ENCODE data around the gene PRDM16. TPM values are rescaled to one million over a fixed set of nuclear protein-coding genes. Genes with fewer than 3 reads are reported as not detected.

Gene PRDM16
- total RNA-seq, 1 experiment from 2014 or later = 5.3 TPM

DNA sequence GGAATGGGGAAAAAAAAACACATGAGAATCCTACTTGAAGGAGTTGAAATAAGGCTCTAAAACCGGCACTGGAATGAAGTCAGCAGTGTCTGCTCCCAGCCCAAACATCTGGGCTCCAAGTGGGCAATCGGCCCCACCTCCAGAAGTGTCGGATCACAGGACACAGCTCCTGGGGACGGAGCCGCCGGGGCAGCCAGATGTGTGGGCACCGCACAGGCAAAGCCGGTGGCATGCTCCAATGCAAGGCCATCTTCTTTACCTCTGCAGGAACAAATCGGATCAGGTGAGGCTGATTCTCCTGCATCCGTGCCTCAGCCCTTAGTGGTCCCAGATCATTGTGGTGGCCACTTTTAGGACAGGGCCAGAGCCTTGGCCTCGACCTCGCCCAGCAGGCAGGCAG lies 156.7 kb downstream of the PRDM16 start:
- intact Hi-C loops (cut with micrococcal nuclease; ENCODE audit: unreplicated experiment) = no loop called here
- Mint-ChIP-seq H3K9me3 (ENCODE audit: unreplicated experiment) (no peaks in the 10 kb centered on the region), H3K27ac (ENCODE audit: unreplicated experiment) (no peak overlapping the region), H3K4me1 (ENCODE audit: low read depth, unreplicated experiment) (no peaks in the 10 kb centered on the region), H3K4me3 (ENCODE audit: unreplicated experiment) (no peak overlapping the region), H3K36me3 (ENCODE audit: insufficient read depth, unreplicated experiment) (no peaks in the 10 kb centered on the region), H3K27me3 (ENCODE audit: insufficient read depth, unreplicated experiment) (no peaks in the 10 kb centered on the region)
- no peaks in the 10 kb centered on the region for H3K36me3 ChIP-seq (ENCODE audit: control insufficient read depth, insufficient read depth, low read length)
- POLR2A ChIA-PET = no interaction called here
- TF ChIP-seq, protein P1, sequence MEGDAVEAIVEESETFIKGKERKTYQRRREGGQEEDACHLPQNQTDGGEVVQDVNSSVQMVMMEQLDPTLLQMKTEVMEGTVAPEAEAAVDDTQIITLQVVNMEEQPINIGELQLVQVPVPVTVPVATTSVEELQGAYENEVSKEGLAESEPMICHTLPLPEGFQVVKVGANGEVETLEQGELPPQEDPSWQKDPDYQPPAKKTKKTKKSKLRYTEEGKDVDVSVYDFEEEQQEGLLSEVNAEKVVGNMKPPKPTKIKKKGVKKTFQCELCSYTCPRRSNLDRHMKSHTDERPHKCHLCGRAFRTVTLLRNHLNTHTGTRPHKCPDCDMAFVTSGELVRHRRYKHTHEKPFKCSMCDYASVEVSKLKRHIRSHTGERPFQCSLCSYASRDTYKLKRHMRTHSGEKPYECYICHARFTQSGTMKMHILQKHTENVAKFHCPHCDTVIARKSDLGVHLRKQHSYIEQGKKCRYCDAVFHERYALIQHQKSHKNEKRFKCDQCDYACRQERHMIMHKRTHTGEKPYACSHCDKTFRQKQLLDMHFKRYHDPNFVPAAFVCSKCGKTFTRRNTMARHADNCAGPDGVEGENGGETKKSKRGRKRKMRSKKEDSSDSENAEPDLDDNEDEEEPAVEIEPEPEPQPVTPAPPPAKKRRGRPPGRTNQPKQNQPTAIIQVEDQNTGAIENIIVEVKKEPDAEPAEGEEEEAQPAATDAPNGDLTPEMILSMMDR (IDR thresholded peaks at IDR 0.05; ENCODE audit: insufficient read depth in 1 of 2, low read depth in 1 of 2, low read length in 1 of 2, severe bottlenecking in 1 of 2, unreplicated experiment in 1 of 2) = no peak
- CTCF ChIA-PET = no interaction called here
- peaks cover 8% of the 10 kb centered on the region; the same call in 1 of the 2 replicates for H3K4me1 ChIP-seq
- no peaks in the 10 kb centered on the region for H3K9me3 ChIP-seq
- no peaks in the 10 kb centered on the region for H3K27me3 ChIP-seq (replicated peaks; ENCODE audit: control insufficient read depth, insufficient read depth, low read length)
- H3K4me3 ChIP-seq (ENCODE audit: low read depth, low read length) = no peak overlapping the region
- no TSS peak for BruUV-seq (replicated peaks)
- no peak for DNase-seq

DNA sequence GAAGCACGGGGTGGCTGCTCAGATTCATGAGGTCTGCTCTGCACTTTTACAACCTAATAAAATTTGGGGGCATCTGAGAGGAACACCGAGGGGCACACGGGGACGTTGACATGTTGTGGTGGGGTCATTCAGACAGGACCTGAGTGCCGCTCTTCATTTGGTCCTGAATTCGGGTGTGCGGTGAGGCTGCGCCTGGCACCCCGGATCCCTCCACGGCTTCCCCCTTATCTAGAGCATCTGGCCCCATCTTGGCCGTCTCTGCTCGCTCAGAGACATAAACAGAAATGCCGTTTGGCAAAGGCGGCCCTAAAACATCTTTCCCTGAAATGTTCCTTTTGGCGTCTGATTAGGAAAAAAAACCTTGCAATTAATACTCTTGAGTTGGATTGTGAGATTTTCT lies 157.2 kb downstream of the PRDM16 start:
- H3K4me1 Mint-ChIP-seq (ENCODE audit: low read depth, unreplicated experiment) = no peaks in the 10 kb centered on the region
- Histone ChIP-seq H3K4me3 (ENCODE audit: low read depth, low read length) (no peak overlapping the region), H3K36me3 (ENCODE audit: control insufficient read depth, insufficient read depth, low read length) (no peaks in the 10 kb centered on the region), H3K4me1 (peaks cover 8% of the 10 kb centered on the region; the same call in 1 of the 2 replicates), H3K9me3 (no peaks in the 10 kb centered on the region), H3K27me3 (replicated peaks; ENCODE audit: control insufficient read depth, insufficient read depth, low read length) (no peaks in the 10 kb centered on the region)
- ChIA-PET POLR2A (no interaction called here), CTCF (no interaction called here)
- intact Hi-C loops (cut with micrococcal nuclease; ENCODE audit: unreplicated experiment) = no loop called here
- H3K4me3 Mint-ChIP-seq (ENCODE audit: unreplicated experiment) = no peak overlapping the region
- H3K9me3 Mint-ChIP-seq (ENCODE audit: unreplicated experiment) = no peaks in the 10 kb centered on the region
- H3K27me3 Mint-ChIP-seq (ENCODE audit: insufficient read depth, unreplicated experiment) = no peaks in the 10 kb centered on the region
- TF ChIP-seq, protein P1 (IDR thresholded peaks at IDR 0.05; ENCODE audit: insufficient read depth in 1 of 2, low read depth in 1 of 2, low read length in 1 of 2, severe bottlenecking in 1 of 2, unreplicated experiment in 1 of 2) = no peak
- DNase-seq = no peak
- no TSS peak for BruUV-seq (replicated peaks)
- H3K27ac Mint-ChIP-seq (ENCODE audit: unreplicated experiment) = no peak overlapping the region
- no peaks in the 10 kb centered on the region for H3K36me3 Mint-ChIP-seq (ENCODE audit: insufficient read depth, unreplicated experiment)

DNA sequence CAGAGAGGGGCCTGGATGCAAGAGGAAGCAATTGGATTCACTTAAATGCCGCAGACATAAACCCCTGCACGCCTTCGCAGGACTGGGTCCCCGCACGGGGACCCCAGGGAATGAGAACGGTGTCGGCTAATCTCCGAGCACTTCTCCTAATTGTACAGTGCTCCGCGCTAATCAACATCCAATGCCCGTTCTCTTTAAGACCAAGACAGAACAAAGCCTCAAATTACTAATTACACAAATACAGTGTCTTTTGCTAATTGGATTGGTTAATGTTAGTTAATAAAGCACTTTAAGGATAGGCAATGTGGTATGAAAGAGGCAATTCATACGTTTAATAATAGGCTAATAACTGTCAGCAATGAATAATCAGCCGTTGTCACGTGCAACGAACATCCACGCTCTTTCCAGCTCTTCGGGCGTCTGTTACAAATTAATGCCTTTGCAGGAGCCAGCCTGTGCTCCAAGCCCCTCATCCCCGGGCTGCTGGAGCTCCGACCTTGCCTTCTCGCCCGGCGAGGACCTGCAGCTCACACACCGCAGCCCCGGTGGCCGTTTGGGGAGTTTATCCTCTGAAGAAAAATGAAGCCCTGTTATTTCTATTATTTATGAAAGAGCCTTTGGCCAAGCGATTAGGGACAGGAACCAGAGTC lies 157.8 kb downstream of the PRDM16 start:
- TF ChIP-seq, protein P1 (IDR thresholded peaks at IDR 0.05; ENCODE audit: insufficient read depth in 1 of 2, low read depth in 1 of 2, low read length in 1 of 2, severe bottlenecking in 1 of 2, unreplicated experiment in 1 of 2) = no peak
- Mint-ChIP-seq H3K9me3 (ENCODE audit: unreplicated experiment) (no peaks in the 10 kb centered on the region), H3K36me3 (ENCODE audit: insufficient read depth, unreplicated experiment) (no peaks in the 10 kb centered on the region), H3K4me1 (ENCODE audit: low read depth, unreplicated experiment) (no peaks in the 10 kb centered on the region), H3K27ac (ENCODE audit: unreplicated experiment) (no peak overlapping the region), H3K4me3 (ENCODE audit: unreplicated experiment) (no peak overlapping the region), H3K27me3 (ENCODE audit: insufficient read depth, unreplicated experiment) (no peaks in the 10 kb centered on the region)
- H3K27me3 ChIP-seq (replicated peaks; ENCODE audit: control insufficient read depth, insufficient read depth, low read length) = no peaks in the 10 kb centered on the region
- CTCF ChIA-PET = no interaction called here
- H3K4me3 ChIP-seq (ENCODE audit: low read depth, low read length) = no peak overlapping the region
- POLR2A ChIA-PET = no interaction called here
- intact Hi-C loops (cut with micrococcal nuclease; ENCODE audit: unreplicated experiment) = no loop called here
- H3K36me3 ChIP-seq (ENCODE audit: control insufficient read depth, insufficient read depth, low read length) = no peaks in the 10 kb centered on the region
- no TSS peak for BruUV-seq (replicated peaks)
- H3K4me1 ChIP-seq = peaks cover 8% of the 10 kb centered on the region; the same call in 1 of the 2 replicates
- no peak for DNase-seq
- H3K9me3 ChIP-seq = no peaks in the 10 kb centered on the region
